Neutrophil (primary cell): Measurements from ENCODE around the gene ATP6V0E1.

Experiments
- H3K27ac ChIP-seq: fragments of 200-600 bp; sonication (generic); 2 replicates; pipeline ENCODE4 v1.5.1; 2016; ENCODE audit warnings: mild to moderate bottlenecking, moderate library complexity
- H3K27me3 ChIP-seq: fragments of 200-600 bp; sonication (generic); 2 replicates; pipeline ENCODE4 v1.6.0; 2016; ENCODE audit warnings: mild to moderate bottlenecking
- H3K36me3 ChIP-seq: fragments of 200-600 bp; sonication (generic); 2 replicates; pipeline ENCODE4 v1.5.1; 2017
- H3K4me1 ChIP-seq, 2 experiments: fragments of 200-600 bp in 1 of 2; sonication (generic) in 1 of 2; 1 replicate in 1 of 2; 2 replicates in 1 of 2; pipeline versions ENCODE4 v1.5.1 to v1.6.1; 2013 to 2016; ENCODE audit warnings: low read depth in 1 of 2, low read length in 1 of 2, mild to moderate bottlenecking in 1 of 2, moderate library complexity in 1 of 2; ENCODE audit not compliant: control insufficient read depth in 1 of 2, insufficient read depth in 1 of 2
- H3K4me3 ChIP-seq, 2 experiments: fragments of 200-600 bp in 1 of 2; sonication (generic) in 1 of 2; 1 replicate in 1 of 2; 2 replicates in 1 of 2; pipeline ENCODE4 v1.5.1; 2013 to 2016; ENCODE audit warnings: low read depth in 1 of 2, low read length in 1 of 2, mild to moderate bottlenecking in 1 of 2, moderate library complexity in 1 of 2
- H3K9me3 ChIP-seq: fragments of 200-600 bp; sonication (generic); 2 replicates; pipeline ENCODE4 v1.5.1; 2016
- CTCF ChIP-seq: fragments of 200-600 bp; sonication (generic); IDR thresholded peaks from 2 replicates; pipeline ENCODE4 v1.5.1; 2016; ENCODE audit warnings: antibody characterized with exemption

ATP6V0E1 gene

GRCh38 chr5:173003360-173003759, 19.8 kb downstream of the ATP6V0E1 start:
- Histone ChIP-seq H3K27ac (peak overlapping the region; percentile 53), H3K27me3 (no peaks in the 10 kb centered on the region), H3K4me3 (no peak overlapping the region), H3K36me3 (peaks cover 11% of the 10 kb centered on the region), H3K4me1 (peaks cover 6 to 14% of the 10 kb centered on the region in 2 experiments), H3K9me3 (no peaks in the 10 kb centered on the region)
- TF ChIP-seq CTCF: no peak

GRCh38 chr5:173004013-173004412, 20.4 kb downstream of the ATP6V0E1 start:
- no peaks in the 10 kb centered on the region for H3K9me3 ChIP-seq
- peak overlapping the region; percentile 53 for H3K27ac ChIP-seq
- peaks cover 11% of the 10 kb centered on the region for H3K36me3 ChIP-seq
- TF ChIP-seq CTCF: no peak
- no peak overlapping the region for H3K4me3 ChIP-seq
- peaks cover 7 to 14% of the 10 kb centered on the region in 2 experiments for H3K4me1 ChIP-seq
- no peaks in the 10 kb centered on the region for H3K27me3 ChIP-seq

- Histone ChIP-seq H3K27me3 (no peaks in the 10 kb centered on the region), H3K4me1 (peaks cover 11 to 14% of the 10 kb centered on the region in 2 experiments), H3K27ac (peak overlapping the region; percentile 53), H3K4me3 (no peak overlapping the region), H3K9me3 (no peaks in the 10 kb centered on the region), H3K36me3 (peaks cover 11% of the 10 kb centered on the region)
- no peak for TF ChIP-seq CTCF
These were observed 20.9 kb downstream of the ATP6V0E1 start for GRCh38 chr5:173004447-173004846.

GRCh38 chr5:173010021-173010420, 26.4 kb downstream of the ATP6V0E1 start:
- Histone ChIP-seq H3K4me3 (no peak overlapping the region), H3K36me3 (no peaks in the 10 kb centered on the region), H3K27me3 (no peaks in the 10 kb centered on the region), H3K4me1 (peaks cover 32 to 57% of the 10 kb centered on the region in 2 experiments), H3K9me3 (no peaks in the 10 kb centered on the region), H3K27ac (peak overlapping the region; percentile 48)
- no peak for TF ChIP-seq CTCF

DNA sequence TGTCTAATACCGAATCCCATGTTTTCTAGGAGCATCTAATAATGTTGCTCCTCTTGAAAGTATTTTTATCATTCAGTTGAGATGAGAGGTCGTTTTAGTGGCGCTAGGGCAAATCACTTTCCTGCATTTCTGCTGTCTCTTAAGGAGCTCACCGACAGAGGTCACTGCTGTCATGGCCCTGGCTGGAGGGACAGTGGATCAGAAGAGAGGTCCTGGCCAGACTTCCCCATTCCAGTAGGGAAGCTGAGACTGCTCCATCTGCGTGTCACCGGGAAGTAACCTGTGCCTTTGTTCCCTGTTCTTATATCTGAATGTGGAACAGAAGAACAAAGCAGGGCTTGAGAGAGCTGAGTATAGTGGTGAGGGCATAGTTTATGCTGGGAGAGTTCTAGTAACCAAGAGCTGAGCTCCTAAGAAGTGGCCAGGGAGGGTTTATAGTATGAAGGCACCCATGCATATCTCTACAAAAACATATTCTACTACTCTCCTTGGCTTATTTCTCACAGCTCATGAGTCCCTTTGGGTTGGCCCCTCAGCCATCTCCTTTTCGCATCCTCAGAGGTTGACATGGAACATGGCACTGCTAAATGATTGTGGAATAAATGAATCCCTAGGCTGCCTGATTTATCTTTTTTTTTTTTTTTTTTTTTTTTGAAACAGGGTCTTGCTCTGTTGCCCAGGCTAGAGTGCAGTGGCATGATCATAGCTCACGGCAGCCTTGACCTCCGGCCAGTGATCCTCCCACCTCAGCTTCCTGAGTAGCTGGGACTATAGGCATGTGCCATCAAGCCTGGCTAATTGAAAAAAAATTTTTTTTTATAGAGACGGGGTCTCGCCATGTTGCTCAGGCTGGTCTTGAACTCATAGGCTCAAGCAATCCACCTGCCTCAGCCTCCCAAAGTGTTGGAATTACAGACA, 27.2 kb downstream of the ATP6V0E1 start:
- no peaks in the 10 kb centered on the region for H3K9me3 ChIP-seq
- TF ChIP-seq CTCF: no peak
- H3K4me1 ChIP-seq: peaks cover 38 to 65% of the 10 kb centered on the region in 2 experiments
- peak overlapping the region; percentile 48 for H3K27ac ChIP-seq
- H3K27me3 ChIP-seq: no peaks in the 10 kb centered on the region
- H3K36me3 ChIP-seq: no peaks in the 10 kb centered on the region
- no peak overlapping the region for H3K4me3 ChIP-seq
